ENCODE results near the gene MLXIP.
"Not testable (repeated sequence)": the region's sequence is repeated elsewhere in the genome, so short reads cannot be mapped to it uniquely, and the experiment has no call there.

DNA sequence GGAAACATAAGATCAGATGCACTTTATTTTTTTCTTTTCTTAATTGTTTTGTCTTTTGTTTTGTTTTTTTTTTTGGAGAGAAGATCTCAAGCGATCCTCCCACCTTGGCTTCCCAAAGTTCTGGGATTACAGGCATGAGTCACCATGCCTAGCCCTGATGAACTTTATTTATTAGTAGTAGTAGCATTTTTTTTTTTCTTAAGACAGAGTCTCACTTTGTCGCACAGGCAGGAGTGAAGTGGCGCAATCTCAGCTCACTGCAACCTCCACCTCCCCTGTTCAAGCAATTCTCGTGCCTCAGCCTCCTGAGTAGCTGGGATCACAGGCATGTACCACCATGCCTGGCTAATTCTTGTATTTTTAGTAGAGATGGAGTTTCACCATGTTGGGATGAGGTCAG, 97.9 kb downstream of the MLXIP start:
- not testable (repeated sequence) for TF ChIP-seq CTCF, POLR2A (IDR thresholded peaks at IDR 0.05)
